Osteoblast (primary cell): ENCODE data around the gene ACP3. TPM values are rescaled to one million over a fixed set of nuclear protein-coding genes. Genes with fewer than 3 reads are reported as not detected.

Experiments used
- DNase-seq: peaks from one replicate; pipeline ENCODE4 v3.0.0; 2011; ENCODE audit warnings: low spot score, mixed read lengths; ENCODE audit not compliant: insufficient read length; ENCODE audit errors: missing footprints
- H2AFZ ChIP-seq: 2 replicates; pipeline ENCODE4 v1.6.0; 2011; ENCODE audit warnings: mild to moderate bottlenecking, low read length
- H3K27ac ChIP-seq: 2 replicates; pipeline ENCODE4 v1.5.1; 2011; ENCODE audit warnings: mild to moderate bottlenecking, low read depth, low read length, moderate library complexity
- H3K27me3 ChIP-seq: 2 replicates; pipeline ENCODE4 v1.6.0; 2012; ENCODE audit warnings: mild to moderate bottlenecking, control low read depth, inconsistent platforms, low read length, moderate library complexity; ENCODE audit not compliant: insufficient read depth
- H3K36me3 ChIP-seq: 2 replicates; pipeline ENCODE4 v1.5.1; 2011; ENCODE audit warnings: mild to moderate bottlenecking, low read length, control low read depth, moderate library complexity; ENCODE audit not compliant: insufficient read depth
- H3K4me1 ChIP-seq: 2 replicates; pipeline ENCODE4 v1.5.1; 2011; ENCODE audit warnings: mild to moderate bottlenecking, low read length, control low read depth, moderate library complexity; ENCODE audit not compliant: insufficient read depth
- H3K4me2 ChIP-seq: 2 replicates; pipeline ENCODE4 v1.6.0; 2011; ENCODE audit warnings: mild to moderate bottlenecking, low read length; ENCODE audit not compliant: insufficient read depth
- H3K4me3 ChIP-seq: fragments of 200-600 bp; sonication (generic); 3 replicates; pipeline ENCODE4 v1.5.1; 2012; ENCODE audit warnings: mild to moderate bottlenecking, low read length, inconsistent platforms; ENCODE audit not compliant: insufficient read depth
- H3K79me2 ChIP-seq: 2 replicates; pipeline ENCODE4 v1.6.0; 2012; ENCODE audit warnings: mild to moderate bottlenecking, low read length, control low read depth, inconsistent platforms; ENCODE audit not compliant: insufficient read depth
- H3K9me3 ChIP-seq: 2 replicates; pipeline ENCODE4 v1.5.1; 2011; ENCODE audit warnings: low read depth, low read length, control low read depth
- H4K20me1 ChIP-seq: 2 replicates; pipeline ENCODE4 v1.6.0; 2012; ENCODE audit warnings: mild to moderate bottlenecking, low read length, control low read depth; ENCODE audit not compliant: insufficient read depth
- total RNA-seq: library from RNA; depleted of rRNA; stranded (reverse); fragments of >200 nt; gene quantifications from 2 replicates; pipeline ENCODE4 v1.2.3, GENCODE V29; 2012
- TF ChIP-seq, protein P1 (sequence below): IDR thresholded peaks from 2 replicates; pipeline ENCODE4 v1.5.1; 2011; ENCODE audit warnings: mild to moderate bottlenecking, low read depth, low read length, moderate library complexity; ENCODE audit errors: extremely low read depth

ACP3 gene
- total RNA-seq, 1 donor: under 0.01 TPM

DNA sequence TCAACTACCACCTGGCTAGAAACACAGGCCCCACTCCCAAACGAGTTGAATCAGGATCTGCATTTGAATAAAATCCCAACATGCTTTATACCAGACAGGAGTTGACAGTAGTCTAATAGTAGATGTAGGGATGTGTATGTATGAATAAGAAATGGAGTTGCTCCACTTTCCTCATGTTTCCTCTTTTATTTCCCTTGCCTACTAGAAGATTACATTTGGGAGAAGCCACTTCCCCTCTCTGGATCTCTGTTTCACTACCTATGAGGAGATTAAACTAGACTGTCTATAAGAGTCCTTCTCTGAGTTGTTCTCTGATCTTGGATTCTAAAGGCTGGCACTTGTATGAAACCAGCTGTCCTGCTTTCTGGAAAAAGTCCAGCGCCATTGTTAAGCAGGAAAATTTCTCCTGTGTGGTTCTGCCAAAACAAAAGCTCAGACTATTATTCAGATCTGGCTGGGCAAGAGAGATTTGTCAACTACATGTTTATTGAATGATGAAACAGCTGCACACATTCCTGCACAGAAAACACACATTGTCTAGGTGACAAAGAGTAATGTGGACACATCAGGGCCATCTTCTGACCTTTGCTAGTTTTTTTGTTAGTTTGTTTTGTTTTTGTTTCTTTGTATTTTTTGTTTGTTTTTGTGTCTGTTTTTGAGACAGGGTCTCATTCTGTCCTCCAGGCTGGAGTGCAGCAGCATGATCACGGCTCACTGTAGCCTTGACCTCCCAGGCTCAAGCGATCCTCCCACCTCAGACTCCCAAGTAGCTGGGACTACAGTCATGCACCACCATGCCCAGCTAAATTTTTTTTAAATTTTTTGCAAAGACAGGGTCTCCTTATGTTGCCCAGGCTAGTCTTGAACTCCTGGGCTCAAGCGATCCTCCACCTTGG lies 29.9 kb downstream of the ACP3 start:
- TF ChIP-seq, protein P1, sequence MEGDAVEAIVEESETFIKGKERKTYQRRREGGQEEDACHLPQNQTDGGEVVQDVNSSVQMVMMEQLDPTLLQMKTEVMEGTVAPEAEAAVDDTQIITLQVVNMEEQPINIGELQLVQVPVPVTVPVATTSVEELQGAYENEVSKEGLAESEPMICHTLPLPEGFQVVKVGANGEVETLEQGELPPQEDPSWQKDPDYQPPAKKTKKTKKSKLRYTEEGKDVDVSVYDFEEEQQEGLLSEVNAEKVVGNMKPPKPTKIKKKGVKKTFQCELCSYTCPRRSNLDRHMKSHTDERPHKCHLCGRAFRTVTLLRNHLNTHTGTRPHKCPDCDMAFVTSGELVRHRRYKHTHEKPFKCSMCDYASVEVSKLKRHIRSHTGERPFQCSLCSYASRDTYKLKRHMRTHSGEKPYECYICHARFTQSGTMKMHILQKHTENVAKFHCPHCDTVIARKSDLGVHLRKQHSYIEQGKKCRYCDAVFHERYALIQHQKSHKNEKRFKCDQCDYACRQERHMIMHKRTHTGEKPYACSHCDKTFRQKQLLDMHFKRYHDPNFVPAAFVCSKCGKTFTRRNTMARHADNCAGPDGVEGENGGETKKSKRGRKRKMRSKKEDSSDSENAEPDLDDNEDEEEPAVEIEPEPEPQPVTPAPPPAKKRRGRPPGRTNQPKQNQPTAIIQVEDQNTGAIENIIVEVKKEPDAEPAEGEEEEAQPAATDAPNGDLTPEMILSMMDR: no peak
- H3K4me3 ChIP-seq: no peak overlapping the region
- H3K9me3 ChIP-seq: no peaks in the 10 kb centered on the region
- H3K4me2 ChIP-seq: no peak overlapping the region
- no peak overlapping the region for H2AFZ ChIP-seq
- no peak for DNase-seq
- no peak overlapping the region for H3K27ac ChIP-seq
- H3K79me2 ChIP-seq: no peaks in the 10 kb centered on the region
- no peaks in the 10 kb centered on the region for H3K4me1 ChIP-seq
- no peaks in the 10 kb centered on the region for H4K20me1 ChIP-seq
- peaks cover under 1% of the 10 kb centered on the region for H3K27me3 ChIP-seq
- H3K36me3 ChIP-seq: no peaks in the 10 kb centered on the region

DNA sequence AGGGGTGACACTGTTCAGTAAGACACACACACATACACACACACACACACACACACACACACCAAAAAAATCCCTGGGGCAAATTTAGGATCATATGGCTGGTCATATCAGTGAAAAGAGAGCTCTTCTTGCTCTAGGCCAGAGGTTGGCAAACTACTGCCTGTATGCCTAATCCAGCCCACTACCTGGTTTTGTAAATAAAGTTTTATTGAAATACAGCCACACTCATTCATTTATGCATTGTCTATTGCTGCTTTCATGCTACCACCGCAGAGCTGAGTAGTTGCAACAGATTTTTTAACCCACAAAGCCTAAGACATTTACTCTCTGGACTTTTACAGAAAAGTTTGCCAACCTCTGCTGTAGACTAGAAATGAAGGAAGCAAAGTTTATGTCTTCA lies 30.6 kb downstream of the ACP3 start:
- Histone ChIP-seq H3K27ac (no peak overlapping the region), H3K27me3 (no peaks in the 10 kb centered on the region), H3K4me2 (no peak overlapping the region), H3K4me3 (no peak overlapping the region), H3K9me3 (no peaks in the 10 kb centered on the region), H3K79me2 (no peaks in the 10 kb centered on the region), H3K4me1 (no peaks in the 10 kb centered on the region), H2AFZ (no peak overlapping the region), H4K20me1 (no peaks in the 10 kb centered on the region), H3K36me3 (no peaks in the 10 kb centered on the region)
- TF ChIP-seq, protein P1: no peak
- no peak for DNase-seq

DNA sequence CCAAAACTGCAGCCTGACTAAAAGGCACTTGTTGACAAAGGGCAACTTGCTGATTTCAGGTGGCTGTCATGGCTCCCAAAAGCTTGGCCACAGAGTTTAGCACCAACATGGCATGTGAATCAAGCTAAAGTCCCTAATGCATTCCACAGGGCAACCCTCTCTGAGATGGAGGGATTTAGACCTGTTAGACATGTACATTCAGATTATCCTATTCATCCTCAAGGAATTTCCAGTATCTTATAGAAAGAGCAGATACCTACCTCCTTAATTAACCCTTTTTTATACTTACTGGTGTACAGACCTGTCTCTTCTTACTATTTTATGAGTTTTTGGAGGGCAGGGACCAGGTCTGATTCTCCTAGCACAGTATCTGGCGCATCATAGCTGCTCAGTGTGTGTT lies 31.3 kb downstream of the ACP3 start:
- H3K4me2 ChIP-seq: no peak overlapping the region
- no peaks in the 10 kb centered on the region for H3K4me1 ChIP-seq
- no peak overlapping the region for H3K27ac ChIP-seq
- DNase-seq: no peak
- no peak overlapping the region for H2AFZ ChIP-seq
- H3K9me3 ChIP-seq: no peaks in the 10 kb centered on the region
- H3K4me3 ChIP-seq: no peak overlapping the region
- H3K36me3 ChIP-seq: no peaks in the 10 kb centered on the region
- H3K79me2 ChIP-seq: no peaks in the 10 kb centered on the region
- H3K27me3 ChIP-seq: no peaks in the 10 kb centered on the region
- H4K20me1 ChIP-seq: no peaks in the 10 kb centered on the region
- TF ChIP-seq, protein P1: no peak

DNA sequence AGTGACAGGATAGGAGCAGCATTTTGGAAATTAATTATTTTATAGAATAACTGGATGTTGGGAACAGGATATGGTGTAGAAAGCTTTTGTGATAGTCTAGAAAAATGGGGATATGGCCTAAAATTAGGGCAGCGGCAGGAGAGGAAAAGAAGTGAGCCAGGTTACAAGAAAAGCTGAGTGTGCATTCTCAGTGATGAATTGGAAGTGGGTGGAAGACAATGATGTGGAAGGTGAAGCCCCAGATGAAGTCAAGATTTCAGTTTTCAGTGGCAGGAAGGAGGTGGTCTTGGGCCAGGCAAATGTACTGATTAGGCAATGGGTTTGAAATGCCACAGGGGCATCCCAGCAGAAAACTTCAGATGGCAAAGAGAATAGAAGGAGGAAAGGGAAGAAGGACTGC lies 33.6 kb downstream of the ACP3 start:
- H3K79me2 ChIP-seq: no peaks in the 10 kb centered on the region
- H3K4me1 ChIP-seq: no peaks in the 10 kb centered on the region
- DNase-seq: no peak
- no peaks in the 10 kb centered on the region for H3K9me3 ChIP-seq
- no peaks in the 10 kb centered on the region for H4K20me1 ChIP-seq
- H3K27ac ChIP-seq: no peak overlapping the region
- H3K4me2 ChIP-seq: no peak overlapping the region
- TF ChIP-seq, protein P1: no peak
- H3K27me3 ChIP-seq: no peaks in the 10 kb centered on the region
- H3K36me3 ChIP-seq: no peaks in the 10 kb centered on the region
- H3K4me3 ChIP-seq: no peak overlapping the region
- no peak overlapping the region for H2AFZ ChIP-seq
